ENCODE data around the gene ATP5ME. TPM values are rescaled to one million over a fixed set of nuclear protein-coding genes. Genes with fewer than 3 reads are reported as not detected.

Gene ATP5ME
- total RNA-seq, 1 experiment from 2014 or later = 357 TPM

GRCh38 chr4:714087-714486 is 40.0 kb upstream of the ATP5ME start:
- H3K9ac ChIP-seq (ENCODE audit: low read length) = no peak overlapping the region
- H3K9me2 ChIP-seq (replicated peaks; ENCODE audit: insufficient read depth, low read length) = no peaks in the 10 kb centered on the region
- no peaks in the 10 kb centered on the region for H4K20me1 ChIP-seq (ENCODE audit: insufficient read depth, low read depth, low read length)
- no peak overlapping the region for H3K4me3 ChIP-seq (ENCODE audit: low read length)
- no peak overlapping the region for H3K4me2 ChIP-seq (ENCODE audit: low read depth, low read length, poor library complexity, severe bottlenecking)
- peaks cover 4% of the 10 kb centered on the region; the same call in 1 of the 2 replicates for H3K36me3 ChIP-seq (ENCODE audit: insufficient read depth, low read length)
- no peak overlapping the region for H2AFZ ChIP-seq (ENCODE audit: low read length)
- H3K79me2 ChIP-seq (ENCODE audit: low read length) = peaks cover 71% of the 10 kb centered on the region
- H3K9me3 ChIP-seq (ENCODE audit: low read length) = no peaks in the 10 kb centered on the region
- no peaks in the 10 kb centered on the region for H3K4me1 ChIP-seq (ENCODE audit: low read length)
- H3K27me3 ChIP-seq (ENCODE audit: low read length) = no peaks in the 10 kb centered on the region
- no peak overlapping the region for H3K27ac ChIP-seq (ENCODE audit: low read length)
- DNase-seq = no peak

GRCh38 chr4:712916-713632 is 39.0 kb upstream of the ATP5ME start:
- H3K4me1 ChIP-seq (ENCODE audit: low read length) = no peaks in the 10 kb centered on the region
- H3K9me2 ChIP-seq (replicated peaks; ENCODE audit: insufficient read depth, low read length) = no peaks in the 10 kb centered on the region
- H3K36me3 ChIP-seq (ENCODE audit: insufficient read depth, low read length) = peaks cover 4% of the 10 kb centered on the region; the same call in 1 of the 2 replicates
- no peak overlapping the region for H3K9ac ChIP-seq (ENCODE audit: low read length)
- no peak overlapping the region for H2AFZ ChIP-seq (ENCODE audit: low read length)
- no peak overlapping the region for H3K4me2 ChIP-seq (ENCODE audit: low read depth, low read length, poor library complexity, severe bottlenecking)
- no peak overlapping the region for H3K4me3 ChIP-seq (ENCODE audit: low read length)
- H3K79me2 ChIP-seq (ENCODE audit: low read length) = peaks cover 73% of the 10 kb centered on the region
- no peaks in the 10 kb centered on the region for H4K20me1 ChIP-seq (ENCODE audit: insufficient read depth, low read depth, low read length)
- no peaks in the 10 kb centered on the region for H3K9me3 ChIP-seq (ENCODE audit: low read length)
- DNase-seq = no peak
- no peak overlapping the region for H3K27ac ChIP-seq (ENCODE audit: low read length)
- H3K27me3 ChIP-seq (ENCODE audit: low read length) = no peaks in the 10 kb centered on the region

- no peak overlapping the region for H3K4me3 ChIP-seq (ENCODE audit: low read length)
- no peaks in the 10 kb centered on the region for H3K9me2 ChIP-seq (replicated peaks; ENCODE audit: insufficient read depth, low read length)
- H3K4me1 ChIP-seq (ENCODE audit: low read length) = peaks cover 3% of the 10 kb centered on the region
- no peaks in the 10 kb centered on the region for H3K27me3 ChIP-seq (ENCODE audit: low read length)
- H4K20me1 ChIP-seq (ENCODE audit: insufficient read depth, low read depth, low read length) = no peaks in the 10 kb centered on the region
- H3K27ac ChIP-seq (ENCODE audit: low read length) = no peak overlapping the region
- DNase-seq = no peak
- H2AFZ ChIP-seq (ENCODE audit: low read length) = no peak overlapping the region
- no peak overlapping the region for H3K4me2 ChIP-seq (ENCODE audit: low read depth, low read length, poor library complexity, severe bottlenecking)
- H3K79me2 ChIP-seq (ENCODE audit: low read length) = peaks cover 70% of the 10 kb centered on the region
- peaks cover 4% of the 10 kb centered on the region; the same call in 1 of the 2 replicates for H3K36me3 ChIP-seq (ENCODE audit: insufficient read depth, low read length)
- no peak overlapping the region for H3K9ac ChIP-seq (ENCODE audit: low read length)
- no peaks in the 10 kb centered on the region for H3K9me3 ChIP-seq (ENCODE audit: low read length)
Measured at GRCh38 chr4:712093-712492, 38.0 kb upstream of the ATP5ME start.

- Histone ChIP-seq H3K79me2 (ENCODE audit: low read length) (peaks cover 80% of the 10 kb centered on the region), H4K20me1 (ENCODE audit: insufficient read depth, low read depth, low read length) (no peaks in the 10 kb centered on the region), H2AFZ (ENCODE audit: low read length) (no peak overlapping the region), H3K4me2 (ENCODE audit: low read depth, low read length, poor library complexity, severe bottlenecking) (no peak overlapping the region), H3K4me3 (ENCODE audit: low read length) (no peak overlapping the region), H3K4me1 (ENCODE audit: low read length) (peaks cover 8% of the 10 kb centered on the region), H3K27ac (ENCODE audit: low read length) (no peak overlapping the region), H3K36me3 (ENCODE audit: insufficient read depth, low read length) (peaks cover 4% of the 10 kb centered on the region; the same call in 1 of the 2 replicates), H3K9ac (ENCODE audit: low read length) (no peak overlapping the region), H3K9me3 (ENCODE audit: low read length) (no peaks in the 10 kb centered on the region), H3K9me2 (replicated peaks; ENCODE audit: insufficient read depth, low read length) (no peaks in the 10 kb centered on the region), H3K27me3 (ENCODE audit: low read length) (no peaks in the 10 kb centered on the region)
- DNase-seq = no peak
Measured at GRCh38 chr4:710916-711315, 36.8 kb upstream of the ATP5ME start.

- H3K27ac ChIP-seq (ENCODE audit: low read length) = no peak overlapping the region
- no peak for DNase-seq
- H4K20me1 ChIP-seq (ENCODE audit: insufficient read depth, low read depth, low read length) = no peaks in the 10 kb centered on the region
- peaks cover 4% of the 10 kb centered on the region; the same call in 1 of the 2 replicates for H3K36me3 ChIP-seq (ENCODE audit: insufficient read depth, low read length)
- no peaks in the 10 kb centered on the region for H3K9me3 ChIP-seq (ENCODE audit: low read length)
- H3K79me2 ChIP-seq (ENCODE audit: low read length) = peaks cover 77% of the 10 kb centered on the region
- no peaks in the 10 kb centered on the region for H3K9me2 ChIP-seq (replicated peaks; ENCODE audit: insufficient read depth, low read length)
- H3K4me3 ChIP-seq (ENCODE audit: low read length) = no peak overlapping the region
- H3K27me3 ChIP-seq (ENCODE audit: low read length) = no peaks in the 10 kb centered on the region
- no peak overlapping the region for H3K9ac ChIP-seq (ENCODE audit: low read length)
- no peak overlapping the region for H3K4me2 ChIP-seq (ENCODE audit: low read depth, low read length, poor library complexity, severe bottlenecking)
- H2AFZ ChIP-seq (ENCODE audit: low read length) = no peak overlapping the region
- peaks cover 10% of the 10 kb centered on the region for H3K4me1 ChIP-seq (ENCODE audit: low read length)
Measured at GRCh38 chr4:710116-710515, 36.0 kb upstream of the ATP5ME start.

- Histone ChIP-seq H2AFZ (ENCODE audit: low read length) (no peak overlapping the region), H3K79me2 (ENCODE audit: low read length) (peaks cover 69% of the 10 kb centered on the region), H3K4me3 (ENCODE audit: low read length) (no peak overlapping the region), H3K27ac (ENCODE audit: low read length) (no peak overlapping the region), H3K9ac (ENCODE audit: low read length) (no peak overlapping the region), H3K27me3 (ENCODE audit: low read length) (no peaks in the 10 kb centered on the region), H3K36me3 (ENCODE audit: insufficient read depth, low read length) (peaks cover 4% of the 10 kb centered on the region; the same call in 1 of the 2 replicates), H3K9me3 (ENCODE audit: low read length) (no peaks in the 10 kb centered on the region), H3K9me2 (replicated peaks; ENCODE audit: insufficient read depth, low read length) (no peaks in the 10 kb centered on the region), H4K20me1 (ENCODE audit: insufficient read depth, low read depth, low read length) (no peaks in the 10 kb centered on the region), H3K4me2 (ENCODE audit: low read depth, low read length, poor library complexity, severe bottlenecking) (no peak overlapping the region), H3K4me1 (ENCODE audit: low read length) (peaks cover 11% of the 10 kb centered on the region)
- no peak for DNase-seq
Measured at GRCh38 chr4:709348-709747, 35.3 kb upstream of the ATP5ME start.

- no peak overlapping the region for H3K9ac ChIP-seq (ENCODE audit: low read length)
- H3K9me3 ChIP-seq (ENCODE audit: low read length) = no peaks in the 10 kb centered on the region
- DNase-seq = no peak
- H4K20me1 ChIP-seq (ENCODE audit: insufficient read depth, low read depth, low read length) = no peaks in the 10 kb centered on the region
- H3K9me2 ChIP-seq (replicated peaks; ENCODE audit: insufficient read depth, low read length) = no peaks in the 10 kb centered on the region
- H3K4me3 ChIP-seq (ENCODE audit: low read length) = no peak overlapping the region
- no peaks in the 10 kb centered on the region for H3K27me3 ChIP-seq (ENCODE audit: low read length)
- peaks cover 3% of the 10 kb centered on the region; the same call in 1 of the 2 replicates for H3K36me3 ChIP-seq (ENCODE audit: insufficient read depth, low read length)
- peaks cover 11% of the 10 kb centered on the region for H3K4me1 ChIP-seq (ENCODE audit: low read length)
- no peak overlapping the region for H3K4me2 ChIP-seq (ENCODE audit: low read depth, low read length, poor library complexity, severe bottlenecking)
- H2AFZ ChIP-seq (ENCODE audit: low read length) = no peak overlapping the region
- H3K27ac ChIP-seq (ENCODE audit: low read length) = no peak overlapping the region
- H3K79me2 ChIP-seq (ENCODE audit: low read length) = peaks cover 62% of the 10 kb centered on the region
Measured at GRCh38 chr4:708631-708933, 34.5 kb upstream of the ATP5ME start.

- Histone ChIP-seq H3K4me2 (ENCODE audit: low read depth, low read length, poor library complexity, severe bottlenecking) (no peak overlapping the region), H3K9me2 (replicated peaks; ENCODE audit: insufficient read depth, low read length) (no peaks in the 10 kb centered on the region)
- no peak for DNase-seq
Measured at GRCh38 chr4:707929-708630, 34.0 kb upstream of the ATP5ME start.

More at GRCh38 chr4:707929-708630, 34.0 kb upstream of the ATP5ME start:
- Histone ChIP-seq H3K79me2 (ENCODE audit: low read length) (peaks cover 57% of the 10 kb centered on the region), H3K36me3 (ENCODE audit: insufficient read depth, low read length) (no peaks in the 10 kb centered on the region), H3K9ac (ENCODE audit: low read length) (no peak overlapping the region), H4K20me1 (ENCODE audit: insufficient read depth, low read depth, low read length) (no peaks in the 10 kb centered on the region), H3K4me1 (ENCODE audit: low read length) (peaks cover 11% of the 10 kb centered on the region), H3K9me3 (ENCODE audit: low read length) (no peaks in the 10 kb centered on the region), H2AFZ (ENCODE audit: low read length) (no peak overlapping the region), H3K4me3 (ENCODE audit: low read length) (no peak overlapping the region), H3K27me3 (ENCODE audit: low read length) (no peaks in the 10 kb centered on the region), H3K27ac (ENCODE audit: low read length) (no peak overlapping the region)

Measured in Karpas-422 (cell line).